Brain microvascular endothelial cell (primary cell): ENCODE measurements around the gene RANBP9.

Source experiments
- DNase-seq: peaks from one replicate; pipeline ENCODE4 v3.0.0-alpha.2; 2020
- H3K27ac ChIP-seq: fragments of 250-450 bp; sonication (Bioruptor Pico); 2 replicates; pipeline ENCODE4 v1.5.1; 2020; ENCODE audit warnings: mild to moderate bottlenecking, moderate library complexity
- H3K27me3 ChIP-seq: fragments of 250-450 bp; sonication (Bioruptor Pico); replicated peaks from 2 replicates; pipeline ENCODE4 v1.5.1; 2020; ENCODE audit warnings: mild to moderate bottlenecking
- H3K36me3 ChIP-seq: fragments of 250-450 bp; sonication (Bioruptor Pico); replicated peaks from 2 replicates; pipeline ENCODE4 v1.5.1; 2020; ENCODE audit warnings: mild to moderate bottlenecking
- H3K4me3 ChIP-seq: 2 replicates; pipeline ENCODE4 v1.5.1; 2011; ENCODE audit warnings: low read depth, mild to moderate bottlenecking, control low read depth, low read length, moderate library complexity
- in situ Hi-C: cut with HindIII; loops from 2 replicates; pipeline ENCODE4 v1.10.0; 2017; ENCODE audit warnings: low sequenced_read_pairs, low pct_ligation_motif_present
- TF ChIP-seq, protein P1 (sequence below): IDR thresholded peaks from 2 replicates; pipeline ENCODE4 v1.5.1; 2011; ENCODE audit warnings: low read depth, mild to moderate bottlenecking, moderate library complexity, low read length, control low read depth, inconsistent platforms; ENCODE audit errors: missing control alignments

RANBP9 gene

GRCh38 chr6:13604135-13604534 is 107.5 kb downstream of the RANBP9 start:
- in situ Hi-C loops, result no loop called here

GRCh38 chr6:13600036-13600435 is 111.6 kb downstream of the RANBP9 start:
- Histone ChIP-seq H3K4me3 (no peak overlapping the region), H3K27me3 (no peaks in the 10 kb centered on the region), H3K36me3 (peaks cover 4% of the 10 kb centered on the region), H3K27ac (no peak overlapping the region)
- DNase-seq, result no peak
- TF ChIP-seq, protein P1, sequence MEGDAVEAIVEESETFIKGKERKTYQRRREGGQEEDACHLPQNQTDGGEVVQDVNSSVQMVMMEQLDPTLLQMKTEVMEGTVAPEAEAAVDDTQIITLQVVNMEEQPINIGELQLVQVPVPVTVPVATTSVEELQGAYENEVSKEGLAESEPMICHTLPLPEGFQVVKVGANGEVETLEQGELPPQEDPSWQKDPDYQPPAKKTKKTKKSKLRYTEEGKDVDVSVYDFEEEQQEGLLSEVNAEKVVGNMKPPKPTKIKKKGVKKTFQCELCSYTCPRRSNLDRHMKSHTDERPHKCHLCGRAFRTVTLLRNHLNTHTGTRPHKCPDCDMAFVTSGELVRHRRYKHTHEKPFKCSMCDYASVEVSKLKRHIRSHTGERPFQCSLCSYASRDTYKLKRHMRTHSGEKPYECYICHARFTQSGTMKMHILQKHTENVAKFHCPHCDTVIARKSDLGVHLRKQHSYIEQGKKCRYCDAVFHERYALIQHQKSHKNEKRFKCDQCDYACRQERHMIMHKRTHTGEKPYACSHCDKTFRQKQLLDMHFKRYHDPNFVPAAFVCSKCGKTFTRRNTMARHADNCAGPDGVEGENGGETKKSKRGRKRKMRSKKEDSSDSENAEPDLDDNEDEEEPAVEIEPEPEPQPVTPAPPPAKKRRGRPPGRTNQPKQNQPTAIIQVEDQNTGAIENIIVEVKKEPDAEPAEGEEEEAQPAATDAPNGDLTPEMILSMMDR, result no peak
- in situ Hi-C loops, result no loop called here

More at GRCh38 chr6:13604135-13604534, 107.5 kb downstream of the RANBP9 start:
- TF ChIP-seq, protein P1, result no peak
- no peak overlapping the region for H3K4me3 ChIP-seq
- no peaks in the 10 kb centered on the region for H3K36me3 ChIP-seq
- H3K27me3 ChIP-seq, result no peaks in the 10 kb centered on the region
- no peak overlapping the region for H3K27ac ChIP-seq
- no peak for DNase-seq

- in situ Hi-C loops, result no loop called here
- Histone ChIP-seq H3K27me3 (no peaks in the 10 kb centered on the region), H3K27ac (no peak overlapping the region), H3K36me3 (peaks cover 4% of the 10 kb centered on the region), H3K4me3 (no peak overlapping the region)
- TF ChIP-seq, protein P1, result no peak
- DNase-seq, result no peak
Observed at GRCh38 chr6:13597073-13597472, 114.6 kb downstream of the RANBP9 start.

- in situ Hi-C loops, result no loop called here
- Histone ChIP-seq H3K27ac (no peak overlapping the region), H3K4me3 (no peak overlapping the region), H3K27me3 (no peaks in the 10 kb centered on the region), H3K36me3 (peaks cover 4% of the 10 kb centered on the region)
- peak; percentile 18 for DNase-seq
- TF ChIP-seq, protein P1, result no peak
Observed at GRCh38 chr6:13593720-13594119, 117.9 kb downstream of the RANBP9 start.

DNA sequence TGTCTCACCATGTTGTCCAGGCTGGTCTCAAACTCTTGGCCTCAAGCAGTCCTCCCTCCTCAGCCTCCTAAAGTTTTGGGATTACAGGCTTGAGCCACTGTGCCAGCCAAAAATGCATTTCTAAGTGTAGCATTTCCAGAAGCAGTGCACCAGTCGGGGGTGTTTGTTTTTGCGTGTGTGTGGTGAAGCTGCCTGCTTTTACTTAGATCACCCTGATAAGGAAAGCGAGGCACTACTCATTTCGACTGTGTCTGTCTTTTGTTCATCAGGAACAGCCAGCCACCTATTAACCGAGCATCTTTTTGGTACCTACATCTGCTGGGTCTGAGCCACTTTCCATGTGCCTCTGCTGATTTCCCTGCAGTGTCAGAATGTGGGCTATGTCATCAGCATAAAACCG is 118.5 kb downstream of the RANBP9 start:
- no peak overlapping the region for H3K27ac ChIP-seq
- no peak for DNase-seq
- H3K4me3 ChIP-seq, result no peak overlapping the region
- TF ChIP-seq, protein P1, result no peak
- H3K27me3 ChIP-seq, result no peaks in the 10 kb centered on the region
- H3K36me3 ChIP-seq, result peaks cover 2% of the 10 kb centered on the region
- in situ Hi-C loops, result no loop called here

GRCh38 chr6:13591205-13591921 is 120.3 kb downstream of the RANBP9 start:
- H3K27me3 ChIP-seq, result no peaks in the 10 kb centered on the region
- TF ChIP-seq, protein P1, result no peak
- no peak overlapping the region for H3K27ac ChIP-seq
- DNase-seq, result no peak
- no peaks in the 10 kb centered on the region for H3K36me3 ChIP-seq
- H3K4me3 ChIP-seq, result no peak overlapping the region
- in situ Hi-C loops, result no loop called here
